ENCODE data around the gene NGEF.
A peak's percentile ranks its signal among the peaks of the same experiment; 100 is the strongest.
"Not testable (repeated sequence)": the region's sequence is repeated elsewhere in the genome, so short reads cannot be mapped to it uniquely, and the experiment has no call there.

NGEF gene

GRCh38 chr2:233013027-233013461 is at the start of gene NGEF:
Gene NGEF (minus strand): TSS chr2:233013256. CDS start chr2:232974890, 38,366 bp downstream.
- DNase-seq (ENCODE audit: low read depth, low spot score): no peak

- DNase-seq (ENCODE audit: low read depth, low spot score): no peak
Observed at GRCh38 chr2:233062451-233062850, 49.4 kb upstream of the NGEF start.

GRCh38 chr2:233061591-233062450 is 48.8 kb upstream of the NGEF start:
- DNase-seq (ENCODE audit: low read depth, low spot score): no peak

GRCh38 chr2:233060980-233061590 is 48.0 kb upstream of the NGEF start:
- no peak for DNase-seq (ENCODE audit: low read depth, low spot score)

GRCh38 chr2:233060501-233060979 is 47.5 kb upstream of the NGEF start:
- no peak for DNase-seq (ENCODE audit: low read depth, low spot score)

GRCh38 chr2:233059797-233060500 is 46.9 kb upstream of the NGEF start, which contains the start of gene INPP5D:
Gene INPP5D (plus strand): TSS chr2:233060342. CDS start chr2:233060479, 137 bp downstream.
- DNase-seq (ENCODE audit: low read depth, low spot score): peak; percentile 47

GRCh38 chr2:233059547-233059796 is 46.4 kb upstream of the NGEF start:
- no peak for DNase-seq (ENCODE audit: low read depth, low spot score)

GRCh38 chr2:233058717-233059546 is 45.9 kb upstream of the NGEF start:
- no peak for DNase-seq (ENCODE audit: low read depth, low spot score)

GRCh38 chr2:233056961-233057605 is 44.0 kb upstream of the NGEF start:
- DNase-seq (ENCODE audit: low read depth, low spot score): no peak

GRCh38 chr2:233055362-233055761 is 42.3 kb upstream of the NGEF start:
- DNase-seq (ENCODE audit: low read depth, low spot score): no peak

- peak; percentile 48 for DNase-seq (ENCODE audit: low read depth, low spot score)
Observed at GRCh38 chr2:233053928-233054784, 41.1 kb upstream of the NGEF start.

GRCh38 chr2:233052517-233052916 is 39.5 kb upstream of the NGEF start:
- not testable (repeated sequence) for DNase-seq (ENCODE audit: low read depth, low spot score)

GRCh38 chr2:233051241-233052149 is 38.4 kb upstream of the NGEF start:
- DNase-seq (ENCODE audit: low read depth, low spot score): no peak

- no peak for DNase-seq (ENCODE audit: low read depth, low spot score)
Observed at GRCh38 chr2:233049194-233049761, 36.2 kb upstream of the NGEF start.

- DNase-seq (ENCODE audit: low read depth, low spot score): no peak
Observed at GRCh38 chr2:233048569-233049193, 35.6 kb upstream of the NGEF start.

- no peak for DNase-seq (ENCODE audit: low read depth, low spot score)
Observed at GRCh38 chr2:233047667-233048066, 34.6 kb upstream of the NGEF start.

- DNase-seq (ENCODE audit: low read depth, low spot score): no peak
Observed at GRCh38 chr2:233047206-233047605, 34.1 kb upstream of the NGEF start.

- no peak for DNase-seq (ENCODE audit: low read depth, low spot score)
Observed at GRCh38 chr2:233044974-233045605, 32.0 kb upstream of the NGEF start.
